ENCODE data around the gene TREML2.

DNA sequence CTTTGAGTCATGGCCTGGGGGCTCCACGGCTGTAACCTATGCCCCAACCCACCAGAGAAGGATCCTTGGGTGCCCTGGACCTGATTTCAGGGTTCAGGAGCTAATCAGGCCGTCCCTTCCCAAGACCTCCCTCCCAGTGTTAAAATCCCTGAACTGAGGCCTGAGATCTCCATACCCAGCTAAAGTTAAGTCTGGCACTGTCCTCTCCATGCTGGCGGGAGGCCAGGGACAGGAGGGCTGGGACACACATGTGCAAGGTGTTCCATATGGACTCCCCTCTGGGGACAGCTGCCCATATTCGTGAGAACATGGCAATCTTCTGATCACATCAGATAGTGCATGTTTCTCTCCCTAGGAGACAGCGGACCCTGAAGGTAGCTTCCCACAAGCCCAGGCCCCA lies 15.7 kb upstream of the TREML2 start:
- TF ChIP-seq, protein P1, sequence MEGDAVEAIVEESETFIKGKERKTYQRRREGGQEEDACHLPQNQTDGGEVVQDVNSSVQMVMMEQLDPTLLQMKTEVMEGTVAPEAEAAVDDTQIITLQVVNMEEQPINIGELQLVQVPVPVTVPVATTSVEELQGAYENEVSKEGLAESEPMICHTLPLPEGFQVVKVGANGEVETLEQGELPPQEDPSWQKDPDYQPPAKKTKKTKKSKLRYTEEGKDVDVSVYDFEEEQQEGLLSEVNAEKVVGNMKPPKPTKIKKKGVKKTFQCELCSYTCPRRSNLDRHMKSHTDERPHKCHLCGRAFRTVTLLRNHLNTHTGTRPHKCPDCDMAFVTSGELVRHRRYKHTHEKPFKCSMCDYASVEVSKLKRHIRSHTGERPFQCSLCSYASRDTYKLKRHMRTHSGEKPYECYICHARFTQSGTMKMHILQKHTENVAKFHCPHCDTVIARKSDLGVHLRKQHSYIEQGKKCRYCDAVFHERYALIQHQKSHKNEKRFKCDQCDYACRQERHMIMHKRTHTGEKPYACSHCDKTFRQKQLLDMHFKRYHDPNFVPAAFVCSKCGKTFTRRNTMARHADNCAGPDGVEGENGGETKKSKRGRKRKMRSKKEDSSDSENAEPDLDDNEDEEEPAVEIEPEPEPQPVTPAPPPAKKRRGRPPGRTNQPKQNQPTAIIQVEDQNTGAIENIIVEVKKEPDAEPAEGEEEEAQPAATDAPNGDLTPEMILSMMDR (IDR thresholded peaks at IDR 0.05) = no peak
- no peak for TF ChIP-seq POLR2A (IDR thresholded peaks at IDR 0.05)

Measured in Peyer's patch (tissue), 4 donors.